NCI-H146 treated with DMSO at 0.1 percent for 48 hours (cell line): Measurements from ENCODE around the gene BRICD5.
"Not testable (repeated sequence)": the region's sequence is repeated elsewhere in the genome, so short reads cannot be mapped to it uniquely, and the experiment has no call there.

Source experiments
- DNase-seq: peaks from one replicate; lab custom pipeline; 2025; ENCODE audit not compliant: unreplicated experiment; lab: John Stamatoyannopoulos, UW

BRICD5 gene

GRCh38 chr16:2223221-2223941 lies 12.7 kb upstream of the BRICD5 start, which contains the start of gene E4F1:
E4F1 (plus strand) TSS chr16:2223591; CDS start chr16:2223614, 23 bp downstream.
- peak; percentile 99 for DNase-seq

- no peak for DNase-seq
These were observed 5.7 kb upstream of the BRICD5 start for GRCh38 chr16:2216330-2216729.

DNA sequence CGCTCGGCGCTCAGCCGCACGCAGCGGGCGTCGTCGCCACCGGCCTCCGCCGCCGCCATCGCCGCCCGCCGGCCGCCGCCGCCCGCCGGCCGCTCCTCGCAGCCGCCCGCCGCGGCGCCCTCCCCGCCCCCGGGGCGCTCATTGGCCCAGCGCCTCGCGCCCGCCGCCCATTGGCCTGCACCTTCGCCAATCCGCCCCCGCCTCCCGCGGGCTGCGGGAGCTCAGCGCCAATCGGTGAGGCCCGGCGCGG lies 4.0 kb upstream of the BRICD5 start, which contains the start of gene PGP:
PGP (minus strand) TSS at position 122 of the 250 bp plus-strand sequence; CDS start at position 59, 63 bp downstream.
- DNase-seq: no peak

GRCh38 chr16:2213817-2214718 lies 3.4 kb upstream of the BRICD5 start:
- no peak for DNase-seq

- DNase-seq: no peak
These were observed 2.0 kb upstream of the BRICD5 start for GRCh38 chr16:2212362-2213324.

DNA sequence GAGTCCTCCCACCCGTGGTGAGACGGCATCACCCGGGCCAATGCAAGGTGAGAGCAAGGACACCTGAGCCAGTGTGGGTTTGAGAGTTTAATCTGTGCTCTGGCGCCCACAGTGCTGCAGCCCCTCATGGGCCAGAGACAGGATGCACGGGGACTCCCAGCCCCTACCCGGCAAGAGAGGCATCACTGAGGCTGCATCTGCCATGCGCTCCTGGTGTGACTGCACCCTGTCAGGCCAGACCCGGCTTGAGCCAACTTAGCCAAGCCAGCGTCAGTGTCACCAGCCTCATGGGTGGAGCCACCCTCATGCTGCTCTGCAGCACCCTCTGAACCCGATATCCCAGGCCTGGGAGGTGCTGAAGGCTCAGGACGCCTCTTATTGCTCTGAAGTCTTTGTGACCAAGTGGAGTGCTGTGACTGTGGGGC lies 1.3 kb upstream of the BRICD5 start:
- DNase-seq: no peak

DNA sequence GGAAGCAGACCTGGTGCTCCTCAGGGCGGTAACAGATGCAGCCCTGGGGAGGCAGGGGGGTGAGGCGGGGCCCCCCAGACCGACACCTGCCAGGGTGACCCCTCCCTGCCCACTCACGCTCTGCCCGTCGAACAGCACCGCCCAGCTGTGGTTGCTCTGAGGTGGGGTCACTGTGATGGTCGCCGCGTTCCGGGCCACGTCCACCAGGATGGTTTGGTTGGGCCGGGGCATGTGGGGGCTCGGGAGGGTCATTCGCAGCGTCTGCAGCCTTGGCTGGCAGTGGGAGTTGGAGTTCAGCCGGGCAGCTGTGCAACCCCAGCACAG lies 692 bp downstream of the BRICD5 start:
- no peak for DNase-seq

- DNase-seq: no peak
These were observed 1.2 kb downstream of the BRICD5 start for GRCh38 chr16:2209258-2210008.

DNA sequence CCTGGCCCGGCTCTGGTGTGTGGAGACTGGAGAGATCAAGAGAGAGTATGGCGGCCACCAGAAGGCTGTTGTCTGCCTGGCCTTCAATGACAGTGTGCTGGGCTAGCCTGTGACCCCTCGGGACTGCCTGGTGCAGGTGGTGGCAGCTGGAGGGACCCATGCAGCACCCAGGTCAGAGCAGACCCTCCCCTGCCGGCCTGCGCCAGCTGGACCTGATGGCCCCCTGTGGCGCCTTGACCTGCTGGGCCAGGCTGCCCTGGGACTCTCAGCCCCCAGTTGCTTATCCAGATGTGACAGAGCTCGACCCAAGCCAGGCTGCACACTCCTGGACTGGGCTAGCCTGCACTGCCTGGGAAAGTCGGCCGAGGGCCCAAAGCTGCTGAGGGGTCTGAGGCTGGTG lies 1.9 kb downstream of the BRICD5 start:
- no peak for DNase-seq

- no peak for DNase-seq
These were observed 2.4 kb downstream of the BRICD5 start for GRCh38 chr16:2208308-2208707.

DNA sequence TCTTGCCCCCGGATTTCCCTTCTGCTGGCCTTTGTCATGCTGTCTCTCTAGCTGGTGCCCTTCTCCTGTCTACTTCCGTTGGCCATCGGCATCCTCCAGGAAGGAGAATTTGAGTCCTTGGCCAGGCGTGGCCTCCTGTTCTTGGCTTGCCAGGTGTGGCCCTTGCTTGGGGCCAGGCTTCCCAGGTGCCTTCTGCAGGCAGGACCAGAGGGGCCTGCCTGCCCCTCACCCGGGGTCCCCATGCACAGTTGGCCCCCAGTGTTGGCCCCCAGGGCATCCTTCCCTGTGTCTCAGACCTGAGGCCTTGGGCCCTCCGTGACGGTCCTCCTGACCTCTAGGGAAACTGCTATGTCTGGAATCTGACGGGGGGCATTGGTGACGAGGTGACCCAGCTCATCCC lies 2.8 kb downstream of the BRICD5 start:
- no peak for DNase-seq

- DNase-seq: no peak
These were observed 3.8 kb downstream of the BRICD5 start for GRCh38 chr16:2206780-2207433.

DNA sequence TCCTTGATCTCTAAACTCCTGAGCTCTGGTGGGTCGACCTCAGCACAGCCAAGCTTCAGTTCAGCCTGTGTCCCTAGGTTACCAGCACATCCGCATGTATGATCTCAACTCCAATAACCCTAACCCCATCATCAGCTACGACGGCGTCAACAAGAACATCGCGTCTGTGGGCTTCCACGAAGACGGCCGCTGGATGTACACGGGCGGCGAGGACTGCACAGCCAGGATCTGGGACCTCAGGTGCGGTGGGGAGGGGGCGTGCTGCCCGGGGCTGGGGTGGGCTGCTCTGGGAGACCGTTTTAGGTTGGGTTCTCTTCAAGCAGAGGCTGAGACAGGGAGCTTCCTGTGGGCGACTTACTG lies 4.3 kb downstream of the BRICD5 start:
- DNase-seq: no peak

GRCh38 chr16:2205967-2206313 lies 4.7 kb downstream of the BRICD5 start:
- DNase-seq: no peak

DNA sequence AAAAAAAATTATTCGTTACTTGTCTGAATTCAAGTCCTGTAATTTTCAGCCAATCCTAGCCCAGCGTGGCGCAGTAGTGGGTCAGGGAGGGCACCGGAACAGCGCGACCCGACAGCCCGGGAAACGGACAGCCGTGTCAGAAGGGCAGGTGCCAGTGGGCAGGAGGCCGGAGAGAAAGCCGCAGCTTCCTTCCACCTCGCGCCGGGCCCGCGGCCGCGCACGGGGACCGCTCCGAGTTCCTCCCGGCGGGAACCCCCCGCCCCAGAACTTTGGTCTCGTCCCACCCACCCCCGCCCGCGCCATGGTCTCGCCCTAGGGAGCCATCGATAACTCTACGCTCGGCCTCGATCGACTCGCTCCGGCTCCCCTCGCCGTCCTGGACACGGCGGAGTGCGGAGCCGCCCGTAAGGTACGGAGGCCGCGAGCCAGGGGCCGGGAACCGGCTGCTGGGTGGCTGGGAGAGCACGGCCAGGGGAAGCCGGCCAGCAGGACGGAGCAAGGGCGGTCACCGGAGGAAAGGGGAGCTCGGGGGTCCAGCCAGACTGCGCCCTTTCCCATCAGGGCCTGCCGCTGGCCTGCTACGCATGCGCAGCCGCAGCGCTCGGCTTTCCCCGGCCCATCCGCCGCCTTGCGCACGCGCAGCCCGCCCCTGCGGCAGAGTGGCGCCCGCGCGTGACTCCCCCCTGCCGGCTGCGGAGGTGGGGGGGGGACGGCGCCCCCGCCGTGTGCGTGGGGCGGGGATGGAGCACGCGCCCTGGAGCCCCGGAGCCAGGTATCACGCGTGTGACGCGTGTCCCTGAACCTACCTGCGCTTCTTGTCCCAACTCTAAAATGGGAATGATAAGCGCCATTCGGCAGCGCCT lies 5.3 kb downstream of the BRICD5 start, which contains the start of gene MLST8:
MLST8 (plus strand) TSS at position 351 of the 863 bp plus-strand sequence. CDS start 632 bp downstream, outside the sequence.
- DNase-seq: peak; percentile 68

DNA sequence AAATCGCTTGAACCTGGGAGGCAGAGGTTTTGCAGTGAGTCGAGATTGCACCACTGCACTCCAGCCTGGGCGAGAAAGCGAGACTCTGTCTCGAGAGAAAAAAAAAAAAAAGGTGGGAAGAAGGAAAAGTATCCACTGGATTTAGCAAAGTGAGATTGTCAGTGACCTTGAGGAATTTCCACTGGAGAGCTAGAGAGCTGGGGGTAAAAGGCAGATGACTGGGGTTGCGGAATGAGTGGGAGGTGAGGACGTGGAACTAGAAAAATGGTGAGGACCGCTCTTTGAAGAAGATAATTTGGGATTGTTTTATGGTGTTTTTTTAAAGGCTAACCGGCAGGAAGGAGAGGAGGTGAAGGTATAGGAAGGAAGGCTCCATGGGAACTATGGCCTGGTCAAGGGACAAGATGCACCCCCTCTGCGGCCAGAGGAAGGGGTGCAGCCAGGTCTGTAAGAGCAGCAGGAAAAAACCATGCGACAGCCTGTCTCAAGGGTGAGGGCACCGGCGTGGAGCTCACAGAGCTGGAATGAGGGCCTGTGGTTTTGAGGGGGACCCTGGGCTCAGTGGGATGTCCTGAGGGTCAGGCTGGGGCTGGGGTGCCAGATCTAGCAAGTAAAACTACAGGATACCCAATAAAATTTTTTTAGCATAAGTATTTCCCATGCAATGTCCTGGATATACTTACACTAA lies 6.1 kb downstream of the BRICD5 start:
- no peak for DNase-seq

GRCh38 chr16:2203119-2203688 lies 7.5 kb downstream of the BRICD5 start:
- DNase-seq: not testable (repeated sequence)

GRCh38 chr16:2200313-2200712 lies 10.3 kb downstream of the BRICD5 start:
- no peak for DNase-seq
